GM12878 (cell line): Measurements from ENCODE around the gene TTC39B. TPM values are rescaled to one million over a fixed set of nuclear protein-coding genes. Genes with fewer than 3 reads are reported as not detected.

ENCODE experiments used
- ATAC-seq: fragments of 200-7000 bp; cut with Tn5 transposase; 3 replicates; pipeline ENCODE4 v1.9.1; 2020; ENCODE audit warnings: mild to moderate bottlenecking, moderate library complexity
- BruUV-seq: library from RNA; stranded (reverse); fragments of 400-500 nt; replicated peaks from 2 replicates; lab custom pipeline; 2021; lab: Mats Ljungman, UMichigan
- CTCF ChIA-PET: fragments of 300-600 bp; sonication (Branson Sonifier 250); formaldehyde crosslinking; extraction: SDS; loops from one replicate; lab custom pipeline; 2021; ENCODE audit warnings: inconsistent platforms; lab: Yijun Ruan, JAX
- POLR2A ChIA-PET: fragments of 350-600 bp; formaldehyde crosslinking; extraction: SDS; loops from one replicate; lab custom pipeline; 2021; ENCODE audit warnings: inconsistent platforms; lab: Charles Lee
- RAD21 ChIA-PET: fragments of 300-600 bp; sonication (Branson Sonifier 250); formaldehyde crosslinking; loops from one replicate; lab custom pipeline; 2023; ENCODE audit warnings: antibody characterized with exemption; ENCODE audit not compliant: unreplicated experiment; lab: Charles Lee
- SMC1A ChIA-PET: fragments of 300-600 bp; sonication (Branson Sonifier 250); formaldehyde crosslinking; loops from one replicate; lab custom pipeline; 2023; ENCODE audit not compliant: unreplicated experiment, uncharacterized antibody; lab: Charles Lee
- DNase-seq: peaks from one replicate; pipeline ENCODE4 v3.0.0-alpha.2; 2011; ENCODE audit warnings: low read depth, low spot score
- FAIRE-seq: peaks from 3 replicates; lab custom pipeline; 2011; peaks lifted over from hg19 to GRCh38; lab: Jason Lieb, UNC
- H2AFZ ChIP-seq: 2 replicates; pipeline ENCODE4 v1.6.0; 2011; ENCODE audit warnings: low read depth, low read length, control low read depth; ENCODE audit not compliant: control insufficient read depth
- H3K27ac ChIP-seq: 2 replicates; pipeline ENCODE4 v1.5.1; 2011; ENCODE audit warnings: control low read depth; ENCODE audit not compliant: control insufficient read depth, insufficient read depth
- H3K27me3 ChIP-seq, 2 experiments: replicated peaks in 1 of 2; 2 replicates each; pipeline versions ENCODE4 v1.6.0 to v1.6.1; 2011; ENCODE audit warnings: low read length in 1 of 2; ENCODE audit not compliant: control insufficient read depth in 2 of 2, insufficient read depth in 2 of 2
- H3K36me3 ChIP-seq, 2 experiments: 2 replicates each; pipeline ENCODE4 v1.5.1; 2011; ENCODE audit warnings: low read length in 1 of 2; ENCODE audit not compliant: control insufficient read depth in 2 of 2, insufficient read depth in 2 of 2
- H3K4me1 ChIP-seq: 2 replicates; pipeline ENCODE4 v1.6.1; 2011; ENCODE audit warnings: mild to moderate bottlenecking, low read length, moderate library complexity, mixed read lengths; ENCODE audit not compliant: control insufficient read depth, insufficient read depth
- H3K4me2 ChIP-seq: 2 replicates; pipeline ENCODE4 v1.6.0; 2011; ENCODE audit warnings: control low read depth; ENCODE audit not compliant: control insufficient read depth, insufficient read depth
- H3K4me3 ChIP-seq: fragments of 200-600 bp; sonication (generic); 2 replicates; pipeline ENCODE4 v1.5.1; 2016
- H3K79me2 ChIP-seq: 2 replicates; pipeline ENCODE4 v1.6.0; 2011; ENCODE audit warnings: low read length; ENCODE audit not compliant: control insufficient read depth, insufficient read depth
- H3K9ac ChIP-seq: 2 replicates; pipeline ENCODE4 v1.8.0; 2011; ENCODE audit warnings: low read length, control low read depth, mixed read lengths; ENCODE audit not compliant: control insufficient read depth, insufficient read depth
- H3K9me3 ChIP-seq: replicated peaks from 3 replicates; pipeline ENCODE4 v1.5.1; 2011; ENCODE audit warnings: mild to moderate bottlenecking, low read length; ENCODE audit not compliant: control insufficient read depth, insufficient read depth
- H4K20me1 ChIP-seq: 2 replicates; pipeline ENCODE4 v1.6.0; 2011; ENCODE audit not compliant: control insufficient read depth, insufficient read depth
- BCL3 ChIP-seq: IDR thresholded peaks from 2 replicates; pipeline ENCODE4 v1.6.1; 2011; ENCODE audit warnings: borderline replicate concordance, low read depth, mild to moderate bottlenecking, moderate library complexity, low read length; ENCODE audit not compliant: insufficient read depth, poor library complexity, severe bottlenecking
- JUND ChIP-seq: IDR thresholded peaks from 2 replicates; pipeline ENCODE4 v1.6.1; 2012; ENCODE audit warnings: low read depth, mild to moderate bottlenecking, low read length, improper control_type of control experiment, moderate library complexity
- SRF ChIP-seq, 2 experiments: IDR thresholded peaks; 2 replicates each; pipeline ENCODE4 v1.6.1; 2011; ENCODE audit warnings: low read depth in 2 of 2, low read length in 2 of 2, mild to moderate bottlenecking in 1 of 2, moderate library complexity in 1 of 2
- ZNF622 ChIP-seq: fragments of 450-650 bp; IDR thresholded peaks from 2 replicates; pipeline ENCODE4 v1.6.1; 2017; ENCODE audit warnings: mild to moderate bottlenecking, inconsistent platforms
- WGBS: methylation state at CpG from one replicate; pipeline ENCODE4 v1.1.6; 2016; ENCODE audit warnings: low lambda C conversion rate; ENCODE audit not compliant: insufficient replicate concordance, insufficient coverage; ENCODE audit errors: missing lambda C conversion rate; 5-methylcytosine and 5-hydroxymethylcytosine counted together
- in situ Hi-C: fragments of 300-500 bp; cut with MboI; formaldehyde crosslinking; loops from 9 replicates; pipeline ENCODE4 v1.14.3; 2018; ENCODE audit warnings: mixed read lengths
- intact Hi-C: fragments of 100-400 bp; cut with micrococcal nuclease; formaldehyde crosslinking; loops from one replicate; pipeline ENCODE4 v1.14.2; 2022; ENCODE audit not compliant: unreplicated experiment
- polyA plus RNA-seq, 11 experiments: library from polyadenylated mRNA; depleted of rRNA in 4 of 11; unstranded in 6 of 11; stranded (reverse) in 5 of 11; fragments of >200 nt; fragmentation: Nextera tagmentation in 4 of 11; fragmentation: Illumina TruSeq in 1 of 11; extraction: Ambion mirVana in 4 of 11; extraction: Trizol in 1 of 11; gene quantifications; 1 replicate in 1 of 11; 2 replicates in 10 of 11; pipeline versions ENCODE4 v1.2.1 to v1.2.3, GENCODE V29; 2011 to 2016; ENCODE audit warnings: inconsistent platforms in 2 of 11, missing spikeins in 2 of 11, low read depth in 1 of 11
- total RNA-seq, 4 experiments: library from RNA; depleted of rRNA in 3 of 4; stranded (reverse); fragments of >200 nt in 3 of 4; fragmentation: Illumina TruSeq in 1 of 4; extraction: Trizol in 1 of 4; gene quantifications; 2 replicates each; pipeline versions ENCODE4 v1.2.1 to v1.2.3, GENCODE V29; 2013 to 2021

Gene TTC39B
- total and polyA plus RNA-seq, 10 of the 15 experiments (the other 5 are each of a cell fraction or from before 2014, with no cell fraction given) = 0.68 to 2.5 (median 1.5) TPM

GRCh38 chr9:15219546-15219945 lies 87.5 kb downstream of the TTC39B start:
- Histone ChIP-seq H3K4me1 (no peaks in the 10 kb centered on the region), H3K27ac (no peak overlapping the region), H3K9ac (no peak overlapping the region), H4K20me1 (no peaks in the 10 kb centered on the region), H2AFZ (no peak overlapping the region), H3K79me2 (no peaks in the 10 kb centered on the region), H3K27me3 (no peaks in the 10 kb centered on the region), H3K9me3 (no peaks in the 10 kb centered on the region), H3K36me3 (no peaks in the 10 kb centered on the region), H3K4me3 (no peak overlapping the region), H3K4me2 (no peak overlapping the region)
- 38% methylated on average over 5 of the region's 5 CpGs for WGBS
- ChIA-PET SMC1A (interaction anchor here (0.6 to 1.4 kb wide), 2 partner anchors 11 to 524 kb away, joined by 3 read pairs; no protein-coding TSS in a partner anchor), POLR2A (no interaction called here), CTCF (interaction anchor here (1.2 to 7.4 kb wide), 3 partner anchors 8 to 185 kb away, joined by 3 to 74 read pairs (median 34); no protein-coding TSS in a partner anchor), RAD21 (no interaction called here)
- FAIRE-seq (no peak), ATAC-seq (no peak), DNase-seq (no peak)
- BruUV-seq = no TSS peak
- TF ChIP-seq JUND = no peak
- TF ChIP-seq SRF (IDR thresholded peaks at IDR 0.05; ENCODE audit: low read depth in 2 of 2, low read length in 2 of 2) = no peak
- no peak for TF ChIP-seq BCL3
- intact Hi-C loops = no loop called here
- in situ Hi-C loops = loop anchor here (10.0 kb wide), 1 partner anchor 395 kb away; no protein-coding TSS in a partner anchor

GRCh38 chr9:15218994-15219393 lies 88.0 kb downstream of the TTC39B start:
- intact Hi-C loops = no loop called here
- Histone ChIP-seq H3K27me3 (no peaks in the 10 kb centered on the region), H3K9ac (no peak overlapping the region), H3K4me2 (no peak overlapping the region), H3K4me1 (no peaks in the 10 kb centered on the region), H2AFZ (no peak overlapping the region), H3K27ac (no peak overlapping the region), H3K4me3 (no peak overlapping the region), H3K79me2 (no peaks in the 10 kb centered on the region), H3K9me3 (no peaks in the 10 kb centered on the region), H3K36me3 (no peaks in the 10 kb centered on the region), H4K20me1 (no peaks in the 10 kb centered on the region)
- CTCF ChIA-PET = interaction anchor here (1.2 to 7.4 kb wide), 3 partner anchors 8 to 185 kb away, joined by 3 to 74 read pairs (median 3); no protein-coding TSS in a partner anchor
- no peak for FAIRE-seq
- no peak for DNase-seq
- in situ Hi-C loops = loop anchor here (10.0 kb wide), 1 partner anchor 396 kb away; no protein-coding TSS in a partner anchor
- RAD21 ChIA-PET = no interaction called here
- POLR2A ChIA-PET = no interaction called here
- no peak for TF ChIP-seq ZNF622
- BruUV-seq = no TSS peak
- SMC1A ChIA-PET = interaction anchor here (1.1 kb wide), 1 partner anchor 13 kb away, joined by 3 read pairs; no protein-coding TSS in a partner anchor
- ATAC-seq = no peak
